CD4-positive, alpha-beta T cell (primary cell): ENCODE data around the gene MTERF4. TPM values are rescaled to one million over a fixed set of nuclear protein-coding genes. Genes with fewer than 3 reads are reported as not detected.

Experiments
- ATAC-seq: fragments of 200-7000 bp; cut with Tn5 transposase; one replicate; pipeline ENCODE4 v1.10.0; 2022; ENCODE audit warnings: mild to moderate bottlenecking; ENCODE audit not compliant: poor library complexity
- CTCF ChIA-PET: fragments of 350-600 bp; sonication (Branson Sonifier 250); formaldehyde crosslinking; loops from one replicate; lab custom pipeline; 2021; ENCODE audit warnings: antibody characterized with exemption, inconsistent platforms; lab: Charles Lee
- POLR2A ChIA-PET: fragments of 350-600 bp; sonication (Branson Sonifier 250); formaldehyde crosslinking; loops from one replicate; lab custom pipeline; 2021; ENCODE audit warnings: antibody characterized with exemption, inconsistent platforms; lab: Charles Lee
- DNase-seq, 14 experiments: peaks; one replicate each; pipeline ENCODE4 v3.0.0-alpha.2; 2013 to 2020; ENCODE audit warnings: mixed read lengths in 2 of 14
- H3K27ac ChIP-seq, 2 donors: one replicate each; pipeline versions ENCODE4 v1.5.1 to v1.7.0; 2013; ENCODE audit warnings: low read length in 2 of 2, low read depth in 1 of 2, mild to moderate bottlenecking in 1 of 2
- H3K27me3 ChIP-seq, 2 experiments: 1 replicate in 1 of 2; 2 replicates in 1 of 2; pipeline versions ENCODE4 v1.6.1 to v1.7.0; 2013; ENCODE audit warnings: low read length in 2 of 2, control low read depth in 1 of 2, mild to moderate bottlenecking in 1 of 2, moderate library complexity in 1 of 2; ENCODE audit not compliant: insufficient read depth in 2 of 2, control insufficient read depth in 1 of 2
- H3K36me3 ChIP-seq: one replicate; pipeline ENCODE4 v1.6.1; 2013; ENCODE audit warnings: low read length, control low read depth; ENCODE audit not compliant: insufficient read depth
- H3K4me1 ChIP-seq: one replicate; pipeline ENCODE4 v1.6.1; 2013; ENCODE audit warnings: low read length, control low read depth; ENCODE audit not compliant: insufficient read depth
- H3K4me3 ChIP-seq: one replicate; pipeline ENCODE4 v1.5.1; 2013; ENCODE audit warnings: mild to moderate bottlenecking, low read length, moderate library complexity
- H3K9me3 ChIP-seq, 2 experiments: 1 replicate in 1 of 2; 2 replicates in 1 of 2; pipeline versions ENCODE4 v1.6.1 to v1.7.0; 2013; ENCODE audit warnings: low read length in 2 of 2, mild to moderate bottlenecking in 2 of 2, control low read depth in 1 of 2, moderate library complexity in 1 of 2; ENCODE audit not compliant: control insufficient read depth in 1 of 2, insufficient read depth in 1 of 2
- H3K27ac Mint-ChIP-seq: one replicate; pipeline ENCODE4 v1.8.0; 2020; ENCODE audit warnings: mixed read lengths
- H3K27me3 Mint-ChIP-seq: one replicate; pipeline ENCODE4 v1.8.0; 2021; ENCODE audit warnings: mixed read lengths
- H3K36me3 Mint-ChIP-seq: one replicate; pipeline ENCODE4 v1.8.0; 2021; ENCODE audit warnings: low read depth, mixed read lengths
- H3K4me1 Mint-ChIP-seq: one replicate; pipeline ENCODE4 v1.8.0; 2021; ENCODE audit warnings: low read depth, mixed read lengths
- H3K4me3 Mint-ChIP-seq: one replicate; pipeline ENCODE4 v1.8.0; 2020; ENCODE audit warnings: mild to moderate bottlenecking, mixed read lengths
- H3K9me3 Mint-ChIP-seq: one replicate; pipeline ENCODE4 v1.8.0; 2020; ENCODE audit warnings: mixed read lengths
- intact Hi-C, 2 experiments: fragments of 100-400 bp; cut with DNase I in 1 of 2; cut with micrococcal nuclease in 1 of 2; formaldehyde crosslinking; loops; one replicate each; pipeline versions ENCODE4 v1.15.1 to v1.9.0; 2023 to 2025; cut with DNase I, micrococcal nuclease
- total RNA-seq, 174 experiments: library from RNA in 2 of 174; stranded (reverse) in 2 of 174; gene quantifications; one replicate each; pipeline ENCODE4 v1.2.3 and lab custom pipeline; 2021 to 2026
- TF ChIP-seq, protein P1 (sequence below): fragments of 200-600 bp; IDR thresholded peaks from one replicate; pipeline ENCODE4 v1.8.0; 2022; ENCODE audit warnings: antibody characterized with exemption, mild to moderate bottlenecking

Gene MTERF4
- total RNA-seq, 2 experiments from 2014 or later, result 84.0 to 87.5 TPM

DNA sequence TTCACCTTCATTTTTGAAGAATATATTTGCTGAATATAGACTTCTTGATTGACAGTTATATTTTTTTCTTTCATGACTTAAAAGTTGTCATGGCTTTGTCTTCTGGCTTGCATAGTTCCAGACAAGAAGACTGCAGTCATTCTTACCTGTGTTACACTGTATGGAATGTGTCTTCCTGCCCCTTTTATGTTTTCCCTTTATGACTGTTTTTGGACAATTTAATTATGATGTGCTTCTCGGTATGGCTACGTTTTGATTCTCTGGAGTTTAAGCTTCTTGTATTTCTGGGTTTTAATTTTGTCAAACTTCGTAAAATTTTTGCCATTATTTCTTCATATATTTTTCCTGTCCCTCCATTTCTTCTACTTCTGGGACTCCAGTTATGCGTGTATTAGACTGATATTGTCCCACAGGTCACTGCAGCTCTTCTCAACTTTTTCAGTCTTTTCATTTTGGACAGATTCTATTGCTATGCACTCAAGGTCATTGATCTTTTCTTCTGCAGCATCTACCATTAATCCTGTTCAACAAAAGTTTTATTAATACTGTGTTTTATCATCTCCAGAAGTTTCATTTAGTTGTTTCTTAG lies 17.1 kb downstream of the MTERF4 start:
- no peak for ATAC-seq
- H3K4me3 Mint-ChIP-seq, result no peak overlapping the region
- no peak for DNase-seq
- H3K36me3 ChIP-seq, result peaks cover 45% of the 10 kb centered on the region
- H3K9me3 ChIP-seq, result peaks cover 0 to 7% of the 10 kb centered on the region in 2 experiments
- H3K36me3 Mint-ChIP-seq, result peaks cover 59% of the 10 kb centered on the region
- TF ChIP-seq, protein P1, sequence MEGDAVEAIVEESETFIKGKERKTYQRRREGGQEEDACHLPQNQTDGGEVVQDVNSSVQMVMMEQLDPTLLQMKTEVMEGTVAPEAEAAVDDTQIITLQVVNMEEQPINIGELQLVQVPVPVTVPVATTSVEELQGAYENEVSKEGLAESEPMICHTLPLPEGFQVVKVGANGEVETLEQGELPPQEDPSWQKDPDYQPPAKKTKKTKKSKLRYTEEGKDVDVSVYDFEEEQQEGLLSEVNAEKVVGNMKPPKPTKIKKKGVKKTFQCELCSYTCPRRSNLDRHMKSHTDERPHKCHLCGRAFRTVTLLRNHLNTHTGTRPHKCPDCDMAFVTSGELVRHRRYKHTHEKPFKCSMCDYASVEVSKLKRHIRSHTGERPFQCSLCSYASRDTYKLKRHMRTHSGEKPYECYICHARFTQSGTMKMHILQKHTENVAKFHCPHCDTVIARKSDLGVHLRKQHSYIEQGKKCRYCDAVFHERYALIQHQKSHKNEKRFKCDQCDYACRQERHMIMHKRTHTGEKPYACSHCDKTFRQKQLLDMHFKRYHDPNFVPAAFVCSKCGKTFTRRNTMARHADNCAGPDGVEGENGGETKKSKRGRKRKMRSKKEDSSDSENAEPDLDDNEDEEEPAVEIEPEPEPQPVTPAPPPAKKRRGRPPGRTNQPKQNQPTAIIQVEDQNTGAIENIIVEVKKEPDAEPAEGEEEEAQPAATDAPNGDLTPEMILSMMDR, result no peak
- ChIA-PET CTCF (no interaction called here), POLR2A (interaction anchor here (1.0 kb wide), 3 partner anchors 10 to 232 kb away, joined by 3 to 4 read pairs (median 3); no protein-coding TSS in a partner anchor)
- intact Hi-C loops, result loop anchor here in 1 of 2 experiments (10.0 kb wide), 1 partner anchor 130 kb away; no protein-coding TSS in a partner anchor
- peaks cover 17% of the 10 kb centered on the region for H3K4me1 Mint-ChIP-seq
- H3K27me3 ChIP-seq, result no peaks in the 10 kb centered on the region
- H3K4me3 ChIP-seq, result no peak overlapping the region
- H3K4me1 ChIP-seq, result peaks cover 5% of the 10 kb centered on the region
- no peak overlapping the region for H3K27ac ChIP-seq
- H3K9me3 Mint-ChIP-seq, result no peaks in the 10 kb centered on the region
- no peaks in the 10 kb centered on the region for H3K27me3 Mint-ChIP-seq
- H3K27ac Mint-ChIP-seq, result no peak overlapping the region

DNA sequence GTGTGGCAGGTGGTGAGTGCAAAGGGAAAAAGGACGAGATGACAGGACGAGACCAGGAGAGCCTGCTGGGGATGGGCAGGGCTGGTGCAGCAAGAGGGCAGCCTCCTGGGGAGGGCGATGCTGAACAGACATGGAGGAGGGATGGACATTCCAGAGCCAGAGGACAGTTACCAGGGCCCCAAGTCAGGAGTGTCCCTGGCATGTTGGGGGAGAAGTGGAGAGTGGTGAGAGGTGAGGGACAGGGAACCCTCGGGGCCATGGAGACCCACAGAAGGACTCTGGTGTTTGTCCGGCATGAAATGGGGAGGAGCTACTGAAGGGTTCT lies 19.0 kb downstream of the MTERF4 start:
- H3K27me3 ChIP-seq, result no peaks in the 10 kb centered on the region
- no peak for ATAC-seq
- ChIA-PET POLR2A (interaction anchor here (1.3 to 1.6 kb wide), 2 partner anchors 19 to 25 kb away, joined by 3 to 4 read pairs; partner anchors contain the start of gene MTERF4), CTCF (interaction anchor here (1.4 kb wide), 1 partner anchor 67 kb away, joined by 3 read pairs; the partner anchor contains the start of gene PPP1R7)
- Mint-ChIP-seq H3K27me3 (no peaks in the 10 kb centered on the region), H3K36me3 (peaks cover 43% of the 10 kb centered on the region), H3K27ac (no peak overlapping the region), H3K4me1 (peaks cover 6% of the 10 kb centered on the region), H3K4me3 (no peak overlapping the region), H3K9me3 (no peaks in the 10 kb centered on the region)
- TF ChIP-seq, protein P1, result no peak
- intact Hi-C loops, result loop anchor here in 1 of 2 experiments (10.0 kb wide), 1 partner anchor 132 kb away; no protein-coding TSS in a partner anchor
- no peak overlapping the region for H3K4me3 ChIP-seq
- DNase-seq, result no peak
- peaks cover 26% of the 10 kb centered on the region for H3K36me3 ChIP-seq
- no peak overlapping the region for H3K27ac ChIP-seq
- peaks cover 11% of the 10 kb centered on the region for H3K4me1 ChIP-seq
- peaks cover 0 to 7% of the 10 kb centered on the region in 2 experiments for H3K9me3 ChIP-seq

DNA sequence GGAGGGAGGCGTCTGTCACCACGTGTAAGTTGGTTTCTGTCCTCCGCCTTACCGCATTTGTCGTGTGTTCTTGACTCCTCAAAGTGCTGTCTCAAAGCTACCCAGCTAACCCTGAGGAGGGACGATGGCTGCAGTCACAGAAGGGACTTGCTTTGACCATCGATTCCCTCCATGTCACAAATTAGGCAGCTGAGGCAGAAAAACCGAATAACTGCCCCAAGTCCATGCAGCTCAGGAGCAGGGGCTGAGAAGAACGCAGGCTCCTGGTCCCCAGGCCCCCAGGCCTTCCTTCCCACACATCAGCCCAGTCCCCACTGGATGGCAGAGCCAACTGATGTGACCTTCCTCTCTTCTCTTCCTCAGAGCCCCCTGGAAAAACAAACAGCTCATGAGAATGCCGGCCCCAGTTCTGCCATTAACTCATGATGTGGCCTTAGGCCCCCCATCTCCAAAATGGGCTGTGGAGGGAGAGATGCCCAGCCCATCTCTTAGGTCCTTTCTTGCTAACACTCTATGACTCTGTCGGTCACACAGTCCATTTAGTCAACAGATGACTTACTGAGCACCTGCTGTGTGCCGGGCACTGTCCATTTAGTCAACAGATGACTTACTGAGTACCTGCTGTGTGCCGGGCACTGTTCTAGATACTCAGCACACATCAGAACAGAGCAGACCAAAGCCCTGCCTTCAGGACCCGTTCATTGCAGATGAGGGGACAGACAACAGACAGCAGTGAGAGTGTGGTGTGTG lies 19.6 kb downstream of the MTERF4 start:
- intact Hi-C loops, result loop anchor here in 1 of 2 experiments (10.0 kb wide), 1 partner anchor 132 kb away; no protein-coding TSS in a partner anchor
- H3K27me3 Mint-ChIP-seq, result no peaks in the 10 kb centered on the region
- TF ChIP-seq, protein P1, result no peak
- ChIA-PET POLR2A (interaction anchor here (1.0 to 1.6 kb wide), 2 partner anchors 19 to 25 kb away, joined by 3 to 4 read pairs; partner anchors contain the start of gene MTERF4), CTCF (interaction anchor here (1.4 kb wide), 1 partner anchor 68 kb away, joined by 3 read pairs; the partner anchor contains the start of gene PPP1R7)
- H3K27me3 ChIP-seq, result no peaks in the 10 kb centered on the region
- no peak for DNase-seq
- peaks cover 11% of the 10 kb centered on the region for H3K4me1 ChIP-seq
- peaks cover 0 to 7% of the 10 kb centered on the region in 2 experiments for H3K9me3 ChIP-seq
- H3K4me3 Mint-ChIP-seq, result no peak overlapping the region
- H3K36me3 ChIP-seq, result peaks cover 20% of the 10 kb centered on the region
- H3K36me3 Mint-ChIP-seq, result peaks cover 37% of the 10 kb centered on the region
- no peak overlapping the region for H3K27ac Mint-ChIP-seq
- no peak for ATAC-seq
- H3K4me3 ChIP-seq, result no peak overlapping the region
- H3K27ac ChIP-seq, result no peak overlapping the region
- H3K9me3 Mint-ChIP-seq, result no peaks in the 10 kb centered on the region
- peaks cover 6% of the 10 kb centered on the region for H3K4me1 Mint-ChIP-seq
